ENCODE measurements around the gene LRMDA. TPM values are rescaled to one million over a fixed set of nuclear protein-coding genes. Genes with fewer than 3 reads are reported as not detected.

The LRMDA gene
- polyA plus RNA-seq, 3 donors, result 39.8 to 59.6 (median 56.4) TPM

DNA sequence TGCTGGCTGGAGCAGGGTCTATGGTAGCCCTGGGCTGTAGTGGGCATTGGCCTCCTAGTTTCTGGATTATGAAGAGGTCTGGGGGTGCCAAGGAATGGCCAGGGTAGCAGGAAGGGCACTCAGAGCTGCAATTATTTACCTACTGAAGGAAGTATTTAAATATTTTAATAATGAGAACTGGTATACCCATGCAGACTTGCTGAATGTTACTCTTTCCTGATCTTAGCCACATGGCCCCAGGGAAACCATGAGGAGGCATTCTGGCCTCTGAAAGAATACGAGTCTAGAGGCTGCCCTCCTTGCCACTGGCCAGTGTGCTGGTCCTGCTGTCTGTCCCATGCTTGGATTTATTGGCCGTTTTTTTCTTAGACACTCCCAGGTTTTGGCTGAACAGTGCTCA, 599.7 kb downstream of the LRMDA start:
- Histone ChIP-seq H3K9ac (ENCODE audit: insufficient read depth, low read length, poor library complexity, severe bottlenecking) (no peak overlapping the region), H2AFZ (ENCODE audit: insufficient read depth, low read depth, low read length, poor library complexity, severe bottlenecking) (no peak overlapping the region), H3K27ac (ENCODE audit: low read depth in 1 of 2, low read length in 2 of 2) (no peak overlapping the region), H3K4me3 (replicated peaks in 1 of 3; ENCODE audit: low read depth in 2 of 3, low read length in 3 of 3) (no peak overlapping the region), H3K4me2 (replicated peaks; ENCODE audit: extremely low read depth, low read length, poor library complexity, severe bottlenecking) (no peak overlapping the region), H3K36me3 (replicated peaks in 1 of 2; ENCODE audit: control insufficient read depth in 1 of 2, insufficient read depth in 2 of 2, low read length in 2 of 2) (no peaks in the 10 kb centered on the region), H3K79me2 (ENCODE audit: insufficient read depth, low read length) (no peaks in the 10 kb centered on the region), H3K27me3 (ENCODE audit: control insufficient read depth in 2 of 2, insufficient read depth in 2 of 2, low read length in 2 of 2) (no peaks in the 10 kb centered on the region), H3K9me3 (replicated peaks in 1 of 2; ENCODE audit: control insufficient read depth in 1 of 2, insufficient read depth in 1 of 2, low read length in 2 of 2) (no peaks in the 10 kb centered on the region), H4K20me1 (ENCODE audit: insufficient read depth, low read length) (no peaks in the 10 kb centered on the region), H3K4me1 (ENCODE audit: control insufficient read depth in 1 of 2, insufficient read depth in 2 of 2, low read length in 2 of 2) (peaks cover 13 to 17% of the 10 kb centered on the region in 2 donors)
- whole genome bisulfite sequencing (ENCODE audit: insufficient coverage), result 93% methylated on average over 2 of the region's 2 CpGs
- intact Hi-C loops (cut with micrococcal nuclease), result loop anchor here in 1 of 2 donors (10.0 kb wide), 1 partner anchor 636 kb away; no protein-coding TSS in a partner anchor
- TF ChIP-seq, protein P1, sequence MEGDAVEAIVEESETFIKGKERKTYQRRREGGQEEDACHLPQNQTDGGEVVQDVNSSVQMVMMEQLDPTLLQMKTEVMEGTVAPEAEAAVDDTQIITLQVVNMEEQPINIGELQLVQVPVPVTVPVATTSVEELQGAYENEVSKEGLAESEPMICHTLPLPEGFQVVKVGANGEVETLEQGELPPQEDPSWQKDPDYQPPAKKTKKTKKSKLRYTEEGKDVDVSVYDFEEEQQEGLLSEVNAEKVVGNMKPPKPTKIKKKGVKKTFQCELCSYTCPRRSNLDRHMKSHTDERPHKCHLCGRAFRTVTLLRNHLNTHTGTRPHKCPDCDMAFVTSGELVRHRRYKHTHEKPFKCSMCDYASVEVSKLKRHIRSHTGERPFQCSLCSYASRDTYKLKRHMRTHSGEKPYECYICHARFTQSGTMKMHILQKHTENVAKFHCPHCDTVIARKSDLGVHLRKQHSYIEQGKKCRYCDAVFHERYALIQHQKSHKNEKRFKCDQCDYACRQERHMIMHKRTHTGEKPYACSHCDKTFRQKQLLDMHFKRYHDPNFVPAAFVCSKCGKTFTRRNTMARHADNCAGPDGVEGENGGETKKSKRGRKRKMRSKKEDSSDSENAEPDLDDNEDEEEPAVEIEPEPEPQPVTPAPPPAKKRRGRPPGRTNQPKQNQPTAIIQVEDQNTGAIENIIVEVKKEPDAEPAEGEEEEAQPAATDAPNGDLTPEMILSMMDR (IDR thresholded peaks at IDR 0.05), result no peak
- Mint-ChIP-seq H3K27ac (no peak overlapping the region), H3K27me3 (ENCODE audit: low read depth in 3 of 3) (peaks cover 0 to 5% (median 2%) of the 10 kb centered on the region in 3 donors), H3K4me1 (peaks cover 24% of the 10 kb centered on the region), H3K4me3 (no peak overlapping the region), H3K36me3 (peaks cover 3 to 5% of the 10 kb centered on the region in 2 donors), H3K9me3 (no peaks in the 10 kb centered on the region)
- no peak for DNase-seq

DNA sequence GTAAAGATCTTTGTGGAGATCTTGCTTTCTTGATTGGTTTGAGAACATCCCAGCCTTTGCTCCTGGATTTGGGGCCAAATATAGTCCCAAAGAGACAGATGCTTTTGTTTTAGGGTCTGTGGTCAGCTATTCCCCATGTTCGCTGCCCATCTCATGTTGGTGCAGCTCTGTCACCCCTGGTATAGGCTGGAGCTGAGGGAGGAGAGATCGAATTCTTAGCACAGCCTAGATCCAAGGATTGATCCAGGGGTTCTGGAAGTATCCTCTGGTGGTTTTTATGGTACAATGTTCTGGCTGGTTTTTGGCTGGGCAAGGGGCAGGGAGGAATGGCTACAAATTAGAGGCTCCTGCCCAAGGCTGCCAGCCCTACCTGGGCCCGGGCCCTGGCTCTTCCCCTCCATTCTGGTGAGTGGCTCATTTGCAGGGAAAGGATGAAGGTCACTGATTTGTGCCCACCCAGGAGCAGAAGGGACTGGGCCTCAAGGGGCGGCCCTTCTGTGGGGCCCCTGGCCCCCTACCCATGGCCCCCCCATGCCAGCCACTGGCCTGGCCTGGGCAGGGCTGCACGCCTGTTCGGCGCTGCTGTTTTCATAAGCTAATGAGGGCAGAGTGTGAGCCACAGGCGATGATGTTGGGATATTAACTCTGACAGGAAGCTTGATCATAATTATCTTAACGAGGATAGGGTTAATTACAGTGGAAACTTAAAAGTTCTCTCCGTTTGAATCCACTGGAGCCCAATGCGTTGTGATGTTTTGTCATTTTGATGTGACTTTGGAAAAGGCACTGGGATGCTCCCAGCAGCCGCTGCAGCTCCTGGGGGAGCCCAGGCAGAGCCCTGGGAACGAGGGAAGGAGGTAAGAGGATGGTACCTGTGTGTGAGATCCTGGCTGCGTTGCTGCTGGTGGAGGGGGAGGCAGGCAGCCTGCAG, 600.6 kb downstream of the LRMDA start:
- peaks cover 7 to 8% of the 10 kb centered on the region in 2 donors for H3K4me1 ChIP-seq (ENCODE audit: control insufficient read depth in 1 of 2, insufficient read depth in 2 of 2, low read length in 2 of 2)
- Mint-ChIP-seq H3K36me3 (peaks cover 3 to 5% of the 10 kb centered on the region in 2 donors), H3K27ac (no peak overlapping the region), H3K4me1 (peaks cover 18% of the 10 kb centered on the region), H3K9me3 (no peaks in the 10 kb centered on the region), H3K27me3 (ENCODE audit: low read depth in 3 of 3) (peaks cover 0 to 5% (median 2%) of the 10 kb centered on the region in 3 donors), H3K4me3 (no peak overlapping the region)
- no peaks in the 10 kb centered on the region for H3K9me3 ChIP-seq (replicated peaks in 1 of 2; ENCODE audit: control insufficient read depth in 1 of 2, insufficient read depth in 1 of 2, low read length in 2 of 2)
- H3K4me2 ChIP-seq (replicated peaks; ENCODE audit: extremely low read depth, low read length, poor library complexity, severe bottlenecking), result no peak overlapping the region
- no peaks in the 10 kb centered on the region for H4K20me1 ChIP-seq (ENCODE audit: insufficient read depth, low read length)
- intact Hi-C loops (cut with micrococcal nuclease), result loop anchor here in 1 of 2 donors (10.0 kb wide), 1 partner anchor 637 kb away; no protein-coding TSS in a partner anchor
- H2AFZ ChIP-seq (ENCODE audit: insufficient read depth, low read depth, low read length, poor library complexity, severe bottlenecking), result no peak overlapping the region
- TF ChIP-seq, protein P1 (IDR thresholded peaks at IDR 0.05), result no peak
- H3K27ac ChIP-seq (ENCODE audit: low read depth in 1 of 2, low read length in 2 of 2), result no peak overlapping the region
- H3K4me3 ChIP-seq (replicated peaks in 1 of 3; ENCODE audit: low read depth in 2 of 3, low read length in 3 of 3), result no peak overlapping the region
- no peaks in the 10 kb centered on the region for H3K27me3 ChIP-seq (ENCODE audit: control insufficient read depth in 2 of 2, insufficient read depth in 2 of 2, low read length in 2 of 2)
- WGBS (ENCODE audit: insufficient coverage), result 94% methylated on average over 9 of the region's 14 CpGs
- no peak for DNase-seq
- no peaks in the 10 kb centered on the region for H3K36me3 ChIP-seq (replicated peaks in 1 of 2; ENCODE audit: control insufficient read depth in 1 of 2, insufficient read depth in 2 of 2, low read length in 2 of 2)
- H3K9ac ChIP-seq (ENCODE audit: insufficient read depth, low read length, poor library complexity, severe bottlenecking), result no peak overlapping the region
- H3K79me2 ChIP-seq (ENCODE audit: insufficient read depth, low read length), result no peaks in the 10 kb centered on the region

Measured in CD14-positive monocyte (primary cell).